Thoracic aorta (tissue), 2 donors: ENCODE results near the gene PHC3. TPM values are rescaled to one million over a fixed set of nuclear protein-coding genes. Genes with fewer than 3 reads are reported as not detected.

Source experiments
- ATAC-seq: fragments of 150-250 bp; one replicate; pipeline ENCODE4 v1.8.0; 2017; ENCODE audit warnings: low read depth; ENCODE audit not compliant: insufficient number of reproducible peaks, low FRiP score
- DNase-seq: peaks from one replicate; pipeline ENCODE4 v3.0.0-alpha.2; 2020; ENCODE audit warnings: low spot score
- H3K27ac ChIP-seq, 2 donors: fragments of 200-600 bp; sonication (generic); 1 replicate in 1 of 2; 2 replicates in 1 of 2; pipeline ENCODE4 v1.5.1; 2016; ENCODE audit warnings: mild to moderate bottlenecking in 2 of 2, moderate library complexity in 2 of 2
- H3K27me3 ChIP-seq: fragments of 200-600 bp; sonication (generic); replicated peaks from 2 replicates; pipeline ENCODE4 v1.6.0; 2016; ENCODE audit warnings: mild to moderate bottlenecking; ENCODE audit not compliant: insufficient read depth
- H3K36me3 ChIP-seq: fragments of 200-600 bp; sonication (generic); one replicate; pipeline ENCODE4 v1.5.1; 2016
- H3K4me1 ChIP-seq, 2 donors: fragments of 200-600 bp; sonication (generic); 1 replicate in 1 of 2; 2 replicates in 1 of 2; pipeline versions ENCODE4 v1.5.1 to v1.6.0; 2016; ENCODE audit warnings: low read depth in 2 of 2, mild to moderate bottlenecking in 1 of 2; ENCODE audit not compliant: control insufficient read depth in 1 of 2
- H3K4me3 ChIP-seq: fragments of 200-600 bp; sonication (generic); 2 replicates; pipeline ENCODE4 v1.5.1; 2016; ENCODE audit warnings: mild to moderate bottlenecking
- H3K9me3 ChIP-seq: fragments of 200-600 bp; sonication (generic); 2 replicates; pipeline ENCODE4 v1.5.1; 2016
- total RNA-seq, 2 donors: library from RNA; depleted of rRNA; stranded (reverse); fragments of >200 nt; gene quantifications; one replicate each; pipeline versions ENCODE4 v1.1.0 to v1.2.3, GENCODE V29; 2016
- TF ChIP-seq, protein P1 (sequence below): fragments of 200-600 bp; sonication (generic); IDR thresholded peaks from one replicate; pipeline ENCODE4 v1.5.1; 2019; ENCODE audit warnings: antibody characterized with exemption

PHC3 gene
- total RNA-seq, 2 donors from 2014 or later = 78.0 to 123 TPM

DNA sequence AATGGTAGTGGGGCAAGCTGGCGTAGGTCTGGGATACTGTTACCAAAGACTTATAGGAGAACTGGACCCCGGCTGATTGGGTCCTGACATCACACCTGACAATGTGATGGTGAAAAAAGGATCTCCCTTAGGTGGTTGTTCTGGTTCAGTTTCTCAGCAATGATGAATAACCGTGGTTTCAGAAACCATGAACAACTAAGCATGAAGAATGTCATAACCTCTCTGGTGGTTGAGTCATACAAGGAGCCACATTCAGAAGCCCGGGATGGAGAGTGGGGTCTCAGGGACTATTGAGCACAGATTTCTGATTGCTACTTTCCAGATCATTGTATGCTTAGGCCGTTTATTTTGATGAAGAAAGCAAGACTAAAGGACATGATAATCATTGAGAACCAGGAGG is 126.3 kb downstream of the PHC3 start:
- ATAC-seq (no peak), DNase-seq (no peak)
- TF ChIP-seq, protein P1, sequence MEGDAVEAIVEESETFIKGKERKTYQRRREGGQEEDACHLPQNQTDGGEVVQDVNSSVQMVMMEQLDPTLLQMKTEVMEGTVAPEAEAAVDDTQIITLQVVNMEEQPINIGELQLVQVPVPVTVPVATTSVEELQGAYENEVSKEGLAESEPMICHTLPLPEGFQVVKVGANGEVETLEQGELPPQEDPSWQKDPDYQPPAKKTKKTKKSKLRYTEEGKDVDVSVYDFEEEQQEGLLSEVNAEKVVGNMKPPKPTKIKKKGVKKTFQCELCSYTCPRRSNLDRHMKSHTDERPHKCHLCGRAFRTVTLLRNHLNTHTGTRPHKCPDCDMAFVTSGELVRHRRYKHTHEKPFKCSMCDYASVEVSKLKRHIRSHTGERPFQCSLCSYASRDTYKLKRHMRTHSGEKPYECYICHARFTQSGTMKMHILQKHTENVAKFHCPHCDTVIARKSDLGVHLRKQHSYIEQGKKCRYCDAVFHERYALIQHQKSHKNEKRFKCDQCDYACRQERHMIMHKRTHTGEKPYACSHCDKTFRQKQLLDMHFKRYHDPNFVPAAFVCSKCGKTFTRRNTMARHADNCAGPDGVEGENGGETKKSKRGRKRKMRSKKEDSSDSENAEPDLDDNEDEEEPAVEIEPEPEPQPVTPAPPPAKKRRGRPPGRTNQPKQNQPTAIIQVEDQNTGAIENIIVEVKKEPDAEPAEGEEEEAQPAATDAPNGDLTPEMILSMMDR = no peak
- H3K9me3 ChIP-seq = no peaks in the 10 kb centered on the region
- H3K36me3 ChIP-seq = no peaks in the 10 kb centered on the region
- no peaks in the 10 kb centered on the region for H3K4me1 ChIP-seq
- no peak overlapping the region for H3K27ac ChIP-seq
- no peaks in the 10 kb centered on the region for H3K27me3 ChIP-seq
- H3K4me3 ChIP-seq = no peak overlapping the region

DNA sequence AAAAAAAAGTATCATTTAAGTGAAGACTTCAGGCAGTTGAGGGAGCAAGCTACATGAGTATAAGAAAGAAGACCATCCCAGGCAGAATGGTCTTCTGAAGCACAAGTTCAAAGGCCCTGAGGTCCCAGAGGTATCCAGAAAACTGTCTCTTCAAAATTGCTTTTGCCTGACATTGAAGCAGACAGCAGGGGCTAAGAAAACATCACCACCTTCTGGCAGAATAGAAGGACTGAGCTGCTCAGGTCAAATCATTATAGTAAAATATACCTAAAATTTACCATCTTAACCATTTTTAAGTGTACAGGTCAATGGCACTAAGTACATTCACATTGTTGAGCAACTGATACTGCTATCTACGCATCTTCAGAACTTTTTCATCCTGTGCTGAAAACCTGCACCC is 127.3 kb downstream of the PHC3 start:
- Histone ChIP-seq H3K4me3 (no peak overlapping the region), H3K36me3 (no peaks in the 10 kb centered on the region), H3K4me1 (no peaks in the 10 kb centered on the region), H3K27ac (no peak overlapping the region), H3K27me3 (no peaks in the 10 kb centered on the region), H3K9me3 (no peaks in the 10 kb centered on the region)
- TF ChIP-seq, protein P1 = no peak
- ATAC-seq (no peak), DNase-seq (no peak)

DNA sequence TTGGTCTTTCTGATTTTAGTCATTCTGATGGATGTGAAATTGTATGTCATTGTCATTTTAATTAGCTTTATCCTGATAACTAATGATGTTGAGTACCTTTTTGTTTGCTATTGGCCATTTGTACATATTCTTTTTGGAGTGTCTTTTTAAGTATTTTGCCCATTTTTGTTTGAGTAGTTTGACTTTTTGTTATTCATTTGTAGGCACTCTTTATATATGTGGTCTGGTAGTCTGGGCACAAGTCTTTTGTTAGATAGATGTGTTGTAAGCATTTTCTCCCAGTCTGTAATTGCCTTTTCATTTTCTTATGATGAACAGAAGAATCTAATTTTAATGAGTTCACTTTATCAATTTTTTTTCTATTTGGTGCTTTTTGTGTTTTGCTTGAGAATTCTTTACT is 129.1 kb downstream of the PHC3 start:
- ATAC-seq = no peak
- no peak for DNase-seq
- Histone ChIP-seq H3K9me3 (no peaks in the 10 kb centered on the region), H3K4me1 (no peaks in the 10 kb centered on the region), H3K36me3 (no peaks in the 10 kb centered on the region), H3K27ac (no peak overlapping the region), H3K27me3 (no peaks in the 10 kb centered on the region), H3K4me3 (no peak overlapping the region)
- TF ChIP-seq, protein P1 = no peak

DNA sequence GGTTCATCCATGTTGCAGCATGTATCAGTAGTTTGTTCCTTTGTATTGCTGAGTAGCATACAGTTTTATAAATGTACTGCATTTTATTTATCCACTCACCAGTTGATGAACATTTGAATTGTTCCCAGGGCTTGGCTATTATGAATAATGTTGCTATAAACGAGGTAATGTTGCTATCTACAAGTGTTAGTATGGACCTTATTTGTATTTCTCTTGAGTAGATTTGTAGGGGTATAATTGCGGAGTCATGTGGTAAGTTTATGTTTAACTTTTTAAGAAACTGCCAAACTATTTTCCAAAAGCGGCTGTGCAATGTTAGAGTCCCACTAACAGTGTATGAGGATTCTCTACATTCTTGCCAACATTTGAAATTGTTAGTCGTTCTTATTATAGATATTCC is 130.8 kb downstream of the PHC3 start:
- H3K36me3 ChIP-seq = no peaks in the 10 kb centered on the region
- DNase-seq = no peak
- H3K9me3 ChIP-seq = no peaks in the 10 kb centered on the region
- no peaks in the 10 kb centered on the region for H3K27me3 ChIP-seq
- no peak for ATAC-seq
- H3K4me3 ChIP-seq = no peak overlapping the region
- no peak overlapping the region for H3K27ac ChIP-seq
- TF ChIP-seq, protein P1 = no peak
- no peaks in the 10 kb centered on the region for H3K4me1 ChIP-seq

DNA sequence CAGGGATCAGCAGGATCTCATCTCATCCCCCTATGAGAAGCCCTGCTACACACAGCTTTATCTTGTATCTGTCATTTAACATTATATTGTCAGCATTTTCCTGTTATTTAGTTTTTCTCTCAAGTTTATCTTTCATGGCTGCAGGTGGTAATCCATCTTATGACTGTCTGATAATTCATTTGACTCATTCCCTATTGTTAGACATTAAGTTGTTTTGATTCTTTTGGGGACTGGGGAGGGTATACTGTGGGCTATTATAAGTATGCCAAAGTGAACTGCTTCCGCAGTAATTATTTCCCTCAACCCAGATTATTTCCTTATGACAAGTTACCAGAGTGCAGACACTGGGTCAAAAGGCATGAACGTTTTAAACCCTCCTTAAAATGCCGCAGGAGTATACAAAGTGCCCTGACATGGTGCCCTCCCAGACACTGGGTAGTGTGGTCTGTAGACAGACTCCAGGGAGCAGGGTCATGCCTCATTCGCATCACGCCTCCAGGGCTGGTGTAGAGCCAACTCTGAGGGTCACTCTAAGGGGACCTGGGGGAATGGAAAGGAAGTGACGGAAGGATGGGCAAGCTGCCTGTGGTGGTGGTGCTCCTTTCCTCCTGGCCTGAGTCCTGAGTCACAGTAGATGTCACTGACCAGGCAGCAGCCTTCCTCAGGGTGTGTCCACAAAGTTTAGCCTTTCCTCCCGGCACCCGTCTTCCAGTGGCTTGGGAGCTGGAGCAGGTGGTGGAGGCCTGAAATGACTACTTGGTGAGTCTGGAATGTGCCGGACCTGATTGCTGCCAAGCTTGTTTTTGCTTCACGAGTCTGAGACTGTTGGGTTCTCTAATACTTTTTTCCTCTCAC is 132.2 kb downstream of the PHC3 start:
- Histone ChIP-seq H3K36me3 (no peaks in the 10 kb centered on the region), H3K4me3 (no peak overlapping the region), H3K9me3 (no peaks in the 10 kb centered on the region), H3K27me3 (no peaks in the 10 kb centered on the region), H3K27ac (no peak overlapping the region), H3K4me1 (no peaks in the 10 kb centered on the region)
- no peak for ATAC-seq
- TF ChIP-seq, protein P1 = no peak
- no peak for DNase-seq
